GM10248 (cell line): ENCODE measurements around the gene SLC35F5.

Experiments used
- CTCF ChIA-PET: fragments of 300-600 bp; sonication (Branson Sonifier 250); formaldehyde crosslinking; extraction: SDS; loops from one replicate; lab custom pipeline; 2021; ENCODE audit warnings: antibody characterized with exemption; lab: Yijun Ruan, JAX
- POLR2A ChIA-PET: fragments of 350-650 bp; sonication (Branson Sonifier 250); formaldehyde crosslinking; extraction: SDS; loops from one replicate; lab custom pipeline; 2020; ENCODE audit warnings: antibody characterized with exemption; lab: Yijun Ruan, JAX
- DNase-seq: peaks from one replicate; pipeline ENCODE4 v3.0.0; 2012; ENCODE audit errors: extremely low spot score
- CTCF ChIP-seq: IDR thresholded peaks from 2 replicates; pipeline ENCODE4 v1.5.1; 2012; ENCODE audit warnings: mild to moderate bottlenecking, low read depth; ENCODE audit errors: extremely low read depth, missing control alignments, control extremely low read depth

The SLC35F5 gene

DNA sequence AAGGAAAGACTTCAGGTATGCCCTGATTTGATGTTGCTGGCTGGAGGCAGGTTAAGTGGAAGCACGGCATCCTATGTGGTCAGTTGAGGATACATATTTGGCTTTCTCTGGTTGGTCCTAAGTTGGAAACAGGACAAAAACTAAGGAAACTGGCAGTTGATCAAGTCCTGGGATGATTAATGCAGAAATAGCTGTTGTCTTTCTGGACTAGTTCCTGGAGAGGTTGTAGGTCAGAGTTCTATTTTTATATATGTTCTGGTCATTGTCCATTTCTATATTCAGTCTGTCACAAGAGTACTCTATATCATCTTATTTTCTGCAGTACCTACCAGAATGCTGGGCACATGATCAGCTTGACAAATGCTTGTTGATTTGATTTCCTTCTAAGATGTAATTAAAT lies 4.0 kb upstream of the SLC35F5 start:
- DNase-seq: no peak
- ChIA-PET CTCF (no interaction called here), POLR2A (no interaction called here)
- no peak for TF ChIP-seq CTCF

GRCh38 chr2:113757138-113757657 lies 756 bp upstream of the SLC35F5 start:
- CTCF ChIA-PET: interaction anchor here (0.8 to 2.0 kb wide), 8 partner anchors 9 to 787 kb away, joined by 3 to 8 read pairs (median 3); no protein-coding TSS in a partner anchor
- no peak for TF ChIP-seq CTCF
- POLR2A ChIA-PET: interaction anchor here (1.0 kb wide), 1 partner anchor 130 kb away, joined by 3 read pairs; no protein-coding TSS in a partner anchor
- DNase-seq: no peak

DNA sequence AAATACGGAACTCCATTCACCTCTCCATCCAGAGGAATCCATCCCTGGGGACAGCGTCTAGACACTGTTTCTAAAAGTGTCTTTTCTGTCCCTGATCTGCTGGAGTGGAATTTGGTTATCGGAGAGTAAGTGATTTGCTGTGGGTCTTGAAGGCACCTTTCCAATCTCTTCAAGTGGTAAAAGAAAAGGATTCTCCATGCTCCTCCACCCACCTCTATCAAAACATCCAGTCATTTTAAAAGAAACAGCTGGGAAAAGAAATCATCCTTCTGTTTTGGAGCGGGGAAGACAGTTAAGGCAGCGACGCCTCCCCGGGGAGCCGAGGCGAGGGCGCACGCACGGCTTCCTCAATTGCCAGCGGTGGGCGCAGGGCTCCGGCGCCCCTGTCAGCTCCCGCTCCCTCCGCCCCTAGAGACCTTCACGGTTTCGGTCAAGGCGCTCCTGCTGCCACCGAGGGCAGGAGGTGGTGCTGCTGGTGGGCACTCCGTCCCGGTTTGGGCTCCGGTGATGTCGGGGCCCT lies 547 bp downstream of the SLC35F5 start:
- TF ChIP-seq CTCF: no peak
- ChIA-PET POLR2A (interaction anchor here (1.1 kb wide), 1 partner anchor 26 kb away, joined by 4 read pairs; no protein-coding TSS in a partner anchor), CTCF (interaction anchor here (1.2 to 2.0 kb wide), 9 partner anchors 16 to 795 kb away, joined by 3 to 8 read pairs (median 3); no protein-coding TSS in a partner anchor)
- DNase-seq: peak; percentile 45

DNA sequence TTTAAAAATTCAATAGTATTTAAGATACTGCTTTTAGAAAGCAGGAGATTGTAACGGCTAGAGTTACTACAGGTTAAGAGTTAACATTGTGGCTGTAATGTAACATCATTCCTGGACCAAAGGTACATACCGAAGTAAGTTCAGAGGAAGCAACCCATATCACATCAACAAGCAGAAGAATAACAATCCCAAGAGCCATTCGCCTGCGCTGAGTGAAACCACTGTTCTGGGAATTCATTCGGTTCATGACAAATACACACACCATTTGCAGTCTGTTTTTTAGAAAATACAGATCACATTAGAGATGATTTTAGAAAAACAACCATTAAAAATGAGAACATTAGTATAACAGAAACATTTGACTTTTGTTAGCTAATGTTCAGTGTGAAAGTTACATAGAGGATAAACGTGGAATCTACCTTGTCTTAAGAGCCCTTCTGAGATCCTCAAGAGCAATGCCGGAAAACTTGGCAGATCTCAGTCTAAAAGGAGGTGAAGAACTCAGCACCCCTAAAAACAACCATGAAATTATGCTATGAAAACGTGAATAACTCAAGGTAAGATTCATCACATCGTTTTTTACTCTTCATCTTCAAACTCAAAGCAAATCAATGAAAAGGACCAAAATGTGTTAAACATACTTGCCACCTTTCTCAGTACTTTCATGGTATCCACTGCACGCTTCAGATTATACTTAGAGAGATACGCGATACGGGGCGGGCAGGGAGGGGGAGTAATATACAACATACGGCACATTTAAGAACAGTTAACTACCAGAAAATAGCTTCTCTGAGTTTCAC lies 1.2 kb downstream of the SLC35F5 start:
- TF ChIP-seq CTCF: no peak
- CTCF ChIA-PET: interaction anchor here (1.2 to 2.0 kb wide), 4 partner anchors 16 to 133 kb away, joined by 3 to 8 read pairs (median 6); no protein-coding TSS in a partner anchor
- POLR2A ChIA-PET: no interaction called here
- DNase-seq: no peak

DNA sequence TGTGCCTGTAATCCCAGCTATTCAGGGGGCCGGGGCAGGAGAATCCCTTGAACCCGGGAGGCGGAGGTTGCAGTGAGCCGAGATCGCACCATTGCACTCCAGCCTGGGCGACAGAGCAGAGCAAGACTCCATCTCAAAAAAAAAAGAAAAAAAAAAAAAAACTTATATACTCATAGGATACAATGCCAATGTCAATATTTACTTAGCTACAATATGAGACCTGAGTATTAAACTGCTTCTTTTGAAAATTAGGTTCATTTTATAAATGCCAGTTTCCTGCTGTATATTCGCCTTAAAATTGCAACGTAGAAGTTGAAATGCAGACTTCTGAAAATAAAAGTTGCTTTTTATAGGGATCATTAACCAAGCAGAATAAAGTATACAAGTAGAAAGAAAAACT lies 2.3 kb downstream of the SLC35F5 start:
- CTCF ChIA-PET: no interaction called here
- no peak for DNase-seq
- POLR2A ChIA-PET: no interaction called here
- no peak for TF ChIP-seq CTCF

DNA sequence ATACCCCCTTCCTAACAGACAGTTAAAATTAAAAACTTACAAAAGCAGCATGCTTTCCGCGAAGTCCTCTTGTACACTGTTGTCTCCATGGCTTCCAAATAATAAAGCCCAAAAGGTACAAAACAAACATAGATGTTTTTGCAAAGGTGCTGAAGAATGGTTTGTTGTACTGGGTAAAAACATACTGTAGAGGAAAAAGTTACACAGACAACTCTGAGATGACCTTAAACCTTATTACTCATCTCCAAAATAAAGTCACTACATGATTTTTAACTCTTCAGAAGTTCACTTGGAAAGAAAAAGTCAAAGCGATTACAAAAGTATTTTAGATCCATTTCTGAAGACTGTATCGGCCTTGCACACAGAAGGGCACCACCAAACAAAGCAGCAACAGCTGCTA lies 6.1 kb downstream of the SLC35F5 start:
- DNase-seq: no peak
- CTCF ChIA-PET: no interaction called here
- no peak for TF ChIP-seq CTCF
- POLR2A ChIA-PET: no interaction called here
